Muscle layer of colon (tissue), 2 donors: ENCODE measurements around the gene PKP3.

ENCODE experiments used
- H3K27ac ChIP-seq: one replicate; pipeline ENCODE4 v1.7.0; 2013; ENCODE audit warnings: low read depth, mild to moderate bottlenecking, low read length, moderate library complexity
- H3K27me3 ChIP-seq, 2 donors: one replicate each; pipeline ENCODE4 v1.7.0; 2013; ENCODE audit warnings: low read length in 2 of 2, mild to moderate bottlenecking in 2 of 2; ENCODE audit not compliant: insufficient read depth in 2 of 2, control insufficient read depth in 1 of 2
- H3K36me3 ChIP-seq: one replicate; pipeline ENCODE4 v1.7.0; 2013; ENCODE audit warnings: mild to moderate bottlenecking, low read length; ENCODE audit not compliant: insufficient read depth
- H3K4me1 ChIP-seq: one replicate; pipeline ENCODE4 v1.7.0; 2013; ENCODE audit warnings: mild to moderate bottlenecking, low read length; ENCODE audit not compliant: insufficient read depth
- H3K4me3 ChIP-seq, 2 donors: one replicate each; pipeline ENCODE4 v1.7.0; 2013; ENCODE audit warnings: low read length in 2 of 2, low read depth in 1 of 2, mild to moderate bottlenecking in 1 of 2, moderate library complexity in 1 of 2
- H3K9ac ChIP-seq: one replicate; pipeline ENCODE4 v1.7.0; 2013; ENCODE audit warnings: low read length
- H3K9me3 ChIP-seq: one replicate; pipeline ENCODE4 v1.7.0; 2013; ENCODE audit warnings: mild to moderate bottlenecking, low read length
- donor health status: abdominal sarcoma.
- donor health status: Adenocarcinoma of cecum.

The PKP3 gene

GRCh38 chr11:441043-441417 lies 47.0 kb downstream of the PKP3 start:
- peaks cover 0 to 22% of the 10 kb centered on the region in 2 donors for H3K27me3 ChIP-seq
- H3K9ac ChIP-seq, result no peak overlapping the region
- H3K4me1 ChIP-seq, result no peaks in the 10 kb centered on the region
- H3K36me3 ChIP-seq, result no peaks in the 10 kb centered on the region
- no peak overlapping the region for H3K27ac ChIP-seq
- H3K4me3 ChIP-seq, result no peak overlapping the region
- no peaks in the 10 kb centered on the region for H3K9me3 ChIP-seq

- no peak within 1 kb of the TSS for H3K9ac ChIP-seq
- no peaks in the 10 kb centered on the region for H3K9me3 ChIP-seq
- peaks cover 0 to 23% of the 10 kb centered on the region in 2 donors for H3K27me3 ChIP-seq
- no peak within 1 kb of the TSS for H3K4me3 ChIP-seq
- no peaks in the 10 kb centered on the region for H3K4me1 ChIP-seq
- no peaks in the 10 kb centered on the region for H3K36me3 ChIP-seq
- no peak within 1 kb of the TSS for H3K27ac ChIP-seq
Measured at GRCh38 chr11:441418-442274, 47.6 kb downstream of the PKP3 start, which contains the start of gene ANO9. TSS of gene ANO9 (minus strand) at chr11:442011. CDS start at chr11:441926, 85 bp downstream.

- Histone ChIP-seq H3K9ac (no peak overlapping the region), H3K4me1 (no peaks in the 10 kb centered on the region), H3K4me3 (no peak overlapping the region), H3K9me3 (no peaks in the 10 kb centered on the region), H3K27me3 (peaks cover 0 to 23% of the 10 kb centered on the region in 2 donors), H3K36me3 (no peaks in the 10 kb centered on the region), H3K27ac (no peak overlapping the region)
Measured at GRCh38 chr11:442611-443081, 48.6 kb downstream of the PKP3 start.

- H3K36me3 ChIP-seq, result no peaks in the 10 kb centered on the region
- H3K4me1 ChIP-seq, result peaks cover 3% of the 10 kb centered on the region
- peaks cover 0 to 23% of the 10 kb centered on the region in 2 donors for H3K27me3 ChIP-seq
- H3K27ac ChIP-seq, result no peak overlapping the region
- no peaks in the 10 kb centered on the region for H3K9me3 ChIP-seq
- H3K9ac ChIP-seq, result no peak overlapping the region
- no peak overlapping the region for H3K4me3 ChIP-seq
Measured at GRCh38 chr11:443542-444199, 49.7 kb downstream of the PKP3 start.

- Histone ChIP-seq H3K27ac (no peak overlapping the region), H3K4me3 (no peak overlapping the region), H3K27me3 (peaks cover 0 to 23% of the 10 kb centered on the region in 2 donors), H3K9me3 (no peaks in the 10 kb centered on the region), H3K4me1 (peaks cover 11% of the 10 kb centered on the region), H3K9ac (no peak overlapping the region), H3K36me3 (no peaks in the 10 kb centered on the region)
Measured at GRCh38 chr11:444396-445144, 50.6 kb downstream of the PKP3 start.

- no peaks in the 10 kb centered on the region for H3K36me3 ChIP-seq
- H3K4me3 ChIP-seq, result no peak overlapping the region
- H3K4me1 ChIP-seq, result peaks cover 14% of the 10 kb centered on the region
- peaks cover 0 to 18% of the 10 kb centered on the region in 2 donors for H3K27me3 ChIP-seq
- no peak overlapping the region for H3K9ac ChIP-seq
- H3K9me3 ChIP-seq, result no peaks in the 10 kb centered on the region
- H3K27ac ChIP-seq, result no peak overlapping the region
Measured at GRCh38 chr11:445765-446588, 52.0 kb downstream of the PKP3 start.

GRCh38 chr11:446891-447290 lies 52.9 kb downstream of the PKP3 start:
- H3K9ac ChIP-seq, result no peak overlapping the region
- peaks cover 0 to 9% of the 10 kb centered on the region in 2 donors for H3K27me3 ChIP-seq
- H3K4me1 ChIP-seq, result peaks cover 23% of the 10 kb centered on the region
- H3K4me3 ChIP-seq, result no peak overlapping the region
- no peaks in the 10 kb centered on the region for H3K9me3 ChIP-seq
- H3K36me3 ChIP-seq, result no peaks in the 10 kb centered on the region
- no peak overlapping the region for H3K27ac ChIP-seq

- peak overlapping the region; percentile 9 for H3K9ac ChIP-seq
- H3K4me1 ChIP-seq, result peaks cover 26% of the 10 kb centered on the region
- peaks cover 0 to 4% of the 10 kb centered on the region in 2 donors for H3K27me3 ChIP-seq
- H3K9me3 ChIP-seq, result no peaks in the 10 kb centered on the region
- peaks cover 2% of the 10 kb centered on the region for H3K36me3 ChIP-seq
- peak overlapping the region; percentile 84 for H3K27ac ChIP-seq
- peak overlapping the region; percentile 48 to 73 for H3K4me3 ChIP-seq
Measured at GRCh38 chr11:447923-448731, 54.1 kb downstream of the PKP3 start.

- Histone ChIP-seq H3K27me3 (peaks cover 0 to 4% of the 10 kb centered on the region in 2 donors), H3K9ac (peak within 1 kb of the TSS; percentile 39), H3K27ac (peak within 1 kb of the TSS; percentile 84), H3K36me3 (peaks cover 15% of the 10 kb centered on the region), H3K9me3 (no peaks in the 10 kb centered on the region), H3K4me3 (peak within 1 kb of the TSS; percentile 78 to 82), H3K4me1 (peaks cover 26% of the 10 kb centered on the region)
Measured at GRCh38 chr11:449889-450808, 56.1 kb downstream of the PKP3 start, which contains the start of gene PTDSS2. TSS of gene PTDSS2 (plus strand) at chr11:450279. CDS start at chr11:450456, 177 bp downstream.
